ENCODE data around the gene NPR1. TPM values are rescaled to one million over a fixed set of nuclear protein-coding genes. Genes with fewer than 3 reads are reported as not detected.

Gene NPR1
- total and polyA plus RNA-seq, 2 donors (not counting 3 experiments of a cell fraction or from before 2014, with no cell fraction given) = 9.8 to 13.3 TPM

DNA sequence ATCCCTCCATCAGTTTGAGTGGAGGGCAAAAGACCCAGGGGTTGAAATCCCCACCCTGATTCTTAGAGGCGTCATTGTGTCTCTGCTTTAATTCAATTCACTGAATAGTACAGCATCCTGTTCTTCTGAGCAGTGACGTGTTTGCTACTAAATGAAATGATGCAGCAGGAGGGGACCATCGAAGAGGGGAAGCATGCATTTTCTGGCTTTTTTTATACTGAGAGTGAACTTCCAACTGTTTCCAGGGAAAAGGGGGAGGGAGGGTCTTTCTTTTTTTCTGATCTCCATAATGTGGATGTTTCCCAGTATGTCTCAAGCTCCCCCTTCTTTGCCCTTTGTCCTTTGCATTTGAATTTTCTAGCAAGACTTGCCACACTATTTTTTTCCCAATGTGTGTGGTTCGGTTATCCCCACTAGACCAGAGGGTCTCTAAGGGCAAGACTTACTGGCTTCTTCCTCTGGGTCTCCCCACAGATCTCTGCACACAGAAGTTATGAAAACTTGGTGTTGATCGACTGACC is 52.0 kb downstream of the NPR1 start:
- no peaks in the 10 kb centered on the region for H3K9me3 ChIP-seq (replicated peaks; ENCODE audit: control insufficient read depth, insufficient read depth, low read length)
- TF ChIP-seq GATA2 (IDR thresholded peaks at IDR 0.05; ENCODE audit: insufficient read depth, insufficient read length, low read depth, low read length) (no peak), POLR2AphosphoS5 (IDR thresholded peaks at IDR 0.05; ENCODE audit: insufficient read depth, low read depth, low read length) (no peak), JUN (IDR thresholded peaks at IDR 0.05; ENCODE audit: borderline replicate concordance, insufficient read depth, insufficient read length, low read depth) (no peak), FOS (IDR thresholded peaks at IDR 0.05; ENCODE audit: borderline replicate concordance, insufficient read depth, low read length) (no peak), EZH2 (IDR thresholded peaks at IDR 0.05; ENCODE audit: borderline replicate concordance, low read depth, low read length, severe bottlenecking) (no peak), MYC (IDR thresholded peaks at IDR 0.05; ENCODE audit: low read depth, low read length) (no peak), POLR2A (IDR thresholded peaks at IDR 0.05; ENCODE audit: low read depth, low read length) (no peak)
- TF ChIP-seq, protein P1, sequence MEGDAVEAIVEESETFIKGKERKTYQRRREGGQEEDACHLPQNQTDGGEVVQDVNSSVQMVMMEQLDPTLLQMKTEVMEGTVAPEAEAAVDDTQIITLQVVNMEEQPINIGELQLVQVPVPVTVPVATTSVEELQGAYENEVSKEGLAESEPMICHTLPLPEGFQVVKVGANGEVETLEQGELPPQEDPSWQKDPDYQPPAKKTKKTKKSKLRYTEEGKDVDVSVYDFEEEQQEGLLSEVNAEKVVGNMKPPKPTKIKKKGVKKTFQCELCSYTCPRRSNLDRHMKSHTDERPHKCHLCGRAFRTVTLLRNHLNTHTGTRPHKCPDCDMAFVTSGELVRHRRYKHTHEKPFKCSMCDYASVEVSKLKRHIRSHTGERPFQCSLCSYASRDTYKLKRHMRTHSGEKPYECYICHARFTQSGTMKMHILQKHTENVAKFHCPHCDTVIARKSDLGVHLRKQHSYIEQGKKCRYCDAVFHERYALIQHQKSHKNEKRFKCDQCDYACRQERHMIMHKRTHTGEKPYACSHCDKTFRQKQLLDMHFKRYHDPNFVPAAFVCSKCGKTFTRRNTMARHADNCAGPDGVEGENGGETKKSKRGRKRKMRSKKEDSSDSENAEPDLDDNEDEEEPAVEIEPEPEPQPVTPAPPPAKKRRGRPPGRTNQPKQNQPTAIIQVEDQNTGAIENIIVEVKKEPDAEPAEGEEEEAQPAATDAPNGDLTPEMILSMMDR (IDR thresholded peaks at IDR 0.05; ENCODE audit: extremely low read depth in 1 of 2, insufficient read depth in 1 of 2, low read depth in 1 of 2, low read length in 2 of 2) = no peak
- TF ChIP-seq, protein P2, sequence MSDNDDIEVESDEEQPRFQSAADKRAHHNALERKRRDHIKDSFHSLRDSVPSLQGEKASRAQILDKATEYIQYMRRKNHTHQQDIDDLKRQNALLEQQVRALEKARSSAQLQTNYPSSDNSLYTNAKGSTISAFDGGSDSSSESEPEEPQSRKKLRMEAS (IDR thresholded peaks at IDR 0.05; ENCODE audit: insufficient read depth, insufficient read length) = no peak
- no peaks in the 10 kb centered on the region for H3K36me3 ChIP-seq (ENCODE audit: control insufficient read depth in 2 of 2, extremely low read depth in 1 of 2, insufficient read depth in 2 of 2, low read length in 2 of 2)
- no peak overlapping the region for H3K27ac ChIP-seq (ENCODE audit: insufficient read depth, low read depth, low read length)
- no peak overlapping the region for H3K4me3 ChIP-seq (replicated peaks in 1 of 3; ENCODE audit: insufficient read depth in 1 of 3, low read depth in 1 of 3, low read length in 3 of 3)
- intact Hi-C loops (cut with micrococcal nuclease) = no loop called here
- no peak overlapping the region for H3K9ac ChIP-seq (replicated peaks; ENCODE audit: extremely low read depth, insufficient read depth, low read length)
- no peak overlapping the region for H3K4me2 ChIP-seq (ENCODE audit: insufficient read depth, low read length)
- BruUV-seq (replicated peaks) = no TSS peak
- H3K9me1 ChIP-seq (replicated peaks; ENCODE audit: control insufficient read depth, extremely low read depth, insufficient read depth, low read length) = no peaks in the 10 kb centered on the region
- H3K79me2 ChIP-seq (ENCODE audit: control insufficient read depth, insufficient read depth, low read length) = peaks cover 4% of the 10 kb centered on the region
- DNase-seq (ENCODE audit: low read depth, low spot score) (no peak), FAIRE-seq (no peak)
- POLR2A ChIA-PET = no interaction called here
- H4K20me1 ChIP-seq (replicated peaks; ENCODE audit: control insufficient read depth, extremely low read depth, insufficient read depth, low read length) = no peaks in the 10 kb centered on the region
- CTCF ChIA-PET = interaction anchor here (1.5 kb wide), 1 partner anchor 52 kb away, joined by 3 read pairs; the partner anchor contains the start of gene NPR1
- peaks cover 18% of the 10 kb centered on the region for H3K4me1 ChIP-seq (ENCODE audit: control insufficient read depth, extremely low read depth, insufficient read depth, low read length)
- dilution Hi-C loops (cut with MboI; ENCODE audit: extremely low pct_ligation_motif_present, low sequenced_read_pairs) = no loop called here
- H3K27me3 ChIP-seq (ENCODE audit: control insufficient read depth in 2 of 2, insufficient read depth in 2 of 2, low read length in 2 of 2) = no peaks in the 10 kb centered on the region
- no peak overlapping the region for H2AFZ ChIP-seq (ENCODE audit: low read depth, low read length)
